Activated CD8-positive, alpha-beta memory T cell treated with anti-CD3 and anti-CD28 coated beads, Interleukin-2, amount 50 U/mL, for 24 hours (primary cell): ENCODE data around the gene ELK4.

Experiments
- DNase-seq: peaks from one replicate; pipeline ENCODE4 v3.0.0-alpha.2; 2020; ENCODE audit errors: extremely low read depth

ELK4 gene, protein sequence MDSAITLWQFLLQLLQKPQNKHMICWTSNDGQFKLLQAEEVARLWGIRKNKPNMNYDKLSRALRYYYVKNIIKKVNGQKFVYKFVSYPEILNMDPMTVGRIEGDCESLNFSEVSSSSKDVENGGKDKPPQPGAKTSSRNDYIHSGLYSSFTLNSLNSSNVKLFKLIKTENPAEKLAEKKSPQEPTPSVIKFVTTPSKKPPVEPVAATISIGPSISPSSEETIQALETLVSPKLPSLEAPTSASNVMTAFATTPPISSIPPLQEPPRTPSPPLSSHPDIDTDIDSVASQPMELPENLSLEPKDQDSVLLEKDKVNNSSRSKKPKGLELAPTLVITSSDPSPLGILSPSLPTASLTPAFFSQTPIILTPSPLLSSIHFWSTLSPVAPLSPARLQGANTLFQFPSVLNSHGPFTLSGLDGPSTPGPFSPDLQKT

DNA sequence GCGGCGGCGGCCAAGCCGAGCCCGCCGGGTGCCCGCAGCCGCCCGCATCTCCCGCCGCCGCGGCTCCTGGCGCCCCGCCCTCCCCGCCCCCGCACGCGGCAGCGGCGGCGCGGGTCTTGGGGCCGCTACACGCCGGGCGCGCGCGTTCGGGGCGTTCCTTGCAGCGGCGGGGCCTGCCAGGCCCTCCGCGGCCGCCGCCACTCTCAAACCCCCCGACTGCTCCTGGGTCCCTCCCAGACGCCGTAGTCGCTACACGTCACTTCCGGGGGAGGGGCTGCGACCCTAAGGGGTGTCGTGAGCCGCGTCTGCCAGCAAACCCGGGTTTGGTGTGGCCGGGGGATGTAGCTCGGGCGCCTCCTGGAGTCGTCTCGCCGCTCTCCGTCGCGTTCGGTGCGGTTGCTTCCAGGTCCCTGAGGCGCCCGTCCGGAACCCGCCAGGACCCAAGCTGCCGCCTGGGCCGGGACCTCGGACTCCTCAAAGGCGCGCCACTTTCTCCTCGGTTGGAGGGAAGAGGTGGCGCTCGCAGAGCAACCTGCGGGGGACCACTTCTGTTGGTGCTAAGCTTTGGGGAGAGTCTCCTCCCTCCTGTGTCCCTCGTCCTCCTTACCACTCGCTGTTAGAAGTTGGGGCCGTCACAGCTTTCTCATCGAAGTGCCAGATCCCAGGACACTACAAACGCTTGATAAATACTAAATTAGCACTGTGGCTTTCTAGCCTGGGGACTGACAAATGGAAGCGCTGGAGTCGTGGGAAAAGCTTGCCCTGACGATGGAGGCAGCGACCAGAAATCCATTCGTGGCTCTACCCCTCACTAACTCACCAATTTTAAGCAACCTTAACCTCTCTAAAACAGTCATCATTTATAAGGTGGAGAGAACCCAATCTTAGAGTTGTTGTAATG is at the start of gene ELK4:
Gene ELK4, minus strand, starts transcription at position 244 of the 901 bp plus-strand sequence. CDS start 8,129 bp downstream, outside the sequence.
- peak; percentile 99 for DNase-seq

DNA sequence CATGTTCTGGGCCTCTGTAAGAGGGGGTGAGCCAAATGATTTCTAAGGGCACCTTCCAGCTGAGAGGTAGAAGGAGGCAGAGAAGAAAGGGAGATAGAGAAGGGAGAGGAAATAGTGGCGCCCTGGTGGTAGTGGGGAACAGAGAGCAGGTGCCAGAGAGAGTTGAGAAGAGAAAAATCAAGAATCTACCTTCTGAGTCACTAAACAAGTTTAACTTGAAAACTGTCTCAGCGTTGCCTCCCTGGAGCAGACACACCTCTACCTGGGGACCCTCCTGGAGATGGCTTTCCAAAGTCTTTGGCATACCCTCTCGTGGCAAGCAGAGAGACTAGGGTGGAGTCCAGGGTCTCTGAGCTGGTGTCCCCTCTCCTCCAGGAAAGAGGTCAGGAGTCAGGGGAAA is 49.6 kb upstream of the ELK4 start:
- no peak for DNase-seq

DNA sequence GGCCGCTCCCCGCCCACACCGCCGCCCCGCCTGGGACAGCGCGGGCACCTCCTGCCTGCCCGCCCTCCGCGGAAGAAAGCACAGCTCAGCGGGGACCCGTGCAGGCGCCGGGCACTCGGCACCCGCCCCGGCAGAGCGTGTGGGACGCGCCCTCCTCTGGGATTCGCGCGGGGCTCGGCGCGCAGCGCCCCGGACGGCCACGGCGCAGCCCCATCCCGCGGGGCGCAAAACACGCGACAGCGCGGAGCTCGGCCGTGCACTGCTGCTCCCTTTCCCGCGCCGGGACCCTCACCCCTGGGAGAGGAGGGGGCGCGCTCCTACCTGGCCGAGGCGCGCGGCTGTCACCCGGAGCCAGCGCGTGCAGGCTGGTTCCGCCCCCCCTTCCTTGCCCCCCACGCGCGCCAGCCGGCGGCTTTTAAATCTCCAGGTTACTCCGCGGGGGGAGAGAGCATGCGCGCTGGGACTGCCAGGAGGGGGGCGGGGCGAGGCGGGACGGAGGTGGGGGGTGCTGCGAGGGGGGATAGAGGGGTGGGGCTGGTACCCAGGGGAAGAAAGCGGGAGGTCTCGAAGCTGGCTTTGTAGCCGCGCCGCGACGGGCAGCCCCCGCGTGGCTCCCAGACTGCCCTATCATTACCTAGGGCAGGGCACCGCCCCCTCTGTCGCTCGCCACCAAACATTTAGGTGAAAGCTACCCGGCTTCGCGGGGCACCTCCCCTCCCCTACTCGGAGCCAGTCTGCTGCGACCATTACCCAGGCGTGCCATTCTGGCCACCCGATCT is 48.5 kb upstream of the ELK4 start, which contains the start of gene SLC45A3:
Gene SLC45A3, minus strand, starts transcription at position 437 of the 779 bp plus-strand sequence. CDS start 15,853 bp downstream, outside the sequence.
- no peak for DNase-seq

DNA sequence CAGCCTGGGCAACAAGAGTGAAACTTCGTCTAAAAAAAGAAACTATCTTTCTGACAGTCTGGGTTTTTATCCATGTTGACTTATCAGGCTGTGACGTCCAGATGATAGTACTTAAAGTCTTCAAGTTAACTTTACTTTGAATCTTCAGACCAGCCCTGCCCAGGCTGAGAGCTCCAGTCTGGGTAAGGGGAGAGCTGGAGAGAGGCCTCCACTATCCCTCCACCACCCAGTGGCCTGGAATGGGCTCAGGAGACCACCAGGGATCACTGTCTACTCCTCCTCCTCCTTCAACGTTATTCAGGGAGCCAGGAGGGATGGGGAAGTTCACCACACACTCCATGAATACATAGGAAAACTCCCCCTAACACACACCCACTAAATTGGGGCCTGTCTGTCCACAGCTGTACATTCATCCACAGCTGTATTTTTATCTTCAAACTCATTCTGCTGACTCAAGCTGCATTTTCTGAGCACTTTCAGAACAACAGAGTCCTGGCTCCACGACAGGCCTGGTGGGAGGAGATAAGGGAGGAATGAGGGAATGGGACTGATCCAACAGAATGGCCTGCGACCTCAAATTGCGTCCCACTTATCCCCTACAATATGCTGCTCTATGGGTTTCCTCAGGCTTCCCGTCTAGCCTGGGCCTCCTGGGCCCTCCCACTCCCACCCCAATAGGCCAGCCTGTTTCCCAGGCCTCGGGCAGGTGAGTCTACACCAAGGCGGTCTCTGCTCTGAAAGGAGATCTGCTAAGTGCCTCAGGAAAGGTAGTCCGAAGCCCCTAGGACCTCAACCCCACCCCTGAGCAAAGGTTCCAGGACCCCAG is 46.7 kb upstream of the ELK4 start:
- DNase-seq: no peak

GRCh38 chr1:205677167-205677566 is 45.4 kb upstream of the ELK4 start:
- DNase-seq: no peak

DNA sequence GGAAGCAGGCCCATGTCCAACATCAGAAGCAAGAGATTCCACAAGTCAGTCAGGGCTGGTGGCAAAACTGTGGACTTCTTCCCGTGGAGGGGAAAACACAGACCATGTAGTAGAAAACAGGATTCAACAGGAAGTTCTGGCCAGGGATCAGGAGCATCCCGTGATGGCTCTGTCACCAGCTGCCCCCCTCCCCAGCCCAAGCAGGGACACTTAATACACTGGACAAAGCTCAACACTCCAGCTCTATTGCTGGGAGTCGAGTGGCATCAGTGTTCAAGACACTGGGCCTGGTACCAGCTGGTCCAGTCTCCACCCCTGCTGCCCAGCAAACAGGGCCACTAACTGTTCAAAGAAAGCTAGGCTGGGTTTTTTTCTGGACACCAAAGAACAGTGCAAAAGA is 44.8 kb upstream of the ELK4 start:
- no peak for DNase-seq

DNA sequence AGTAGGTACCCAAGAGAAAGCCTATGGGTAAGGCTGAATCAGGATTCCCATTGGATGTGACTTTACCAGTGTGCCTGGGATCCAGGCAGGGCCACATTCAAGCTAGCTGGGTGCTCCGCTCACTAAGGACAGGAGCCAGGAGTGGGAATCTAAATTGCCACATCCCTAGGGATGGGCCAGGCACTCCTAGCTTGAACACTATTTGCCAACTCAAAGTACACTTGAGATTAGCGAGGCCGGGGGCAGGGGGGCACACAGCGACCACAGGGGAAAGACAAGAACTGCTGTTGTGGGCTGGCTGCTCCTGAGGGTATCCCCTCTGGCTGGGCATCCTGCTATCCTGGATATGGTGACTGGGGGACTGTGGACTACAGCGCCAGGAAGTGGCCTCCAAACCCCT is 44.2 kb upstream of the ELK4 start:
- no peak for DNase-seq

- DNase-seq: no peak
These were observed 43.4 kb upstream of the ELK4 start for GRCh38 chr1:205675247-205675646.

GRCh38 chr1:205672970-205673369 is 41.2 kb upstream of the ELK4 start:
- no peak for DNase-seq

- no peak for DNase-seq
These were observed 40.6 kb upstream of the ELK4 start for GRCh38 chr1:205672395-205672889.

GRCh38 chr1:205670611-205671430 is 39.0 kb upstream of the ELK4 start:
- DNase-seq: no peak

DNA sequence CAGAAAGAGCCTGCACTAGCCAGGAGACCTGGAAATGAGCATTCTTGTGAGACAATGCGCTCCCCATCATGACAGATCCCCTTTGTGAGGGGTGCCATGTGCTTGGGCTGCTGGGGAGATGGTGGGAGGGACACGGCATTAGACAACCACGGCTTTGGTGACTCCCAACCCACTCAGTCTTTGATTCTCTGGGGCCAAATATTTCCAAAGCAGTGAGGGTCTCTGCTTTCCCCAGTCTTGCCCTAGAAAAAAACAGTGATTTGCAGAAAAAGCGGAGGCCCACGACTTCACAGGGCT is 38.3 kb upstream of the ELK4 start:
- no peak for DNase-seq

GRCh38 chr1:205669341-205670149 is 37.7 kb upstream of the ELK4 start:
- no peak for DNase-seq

DNA sequence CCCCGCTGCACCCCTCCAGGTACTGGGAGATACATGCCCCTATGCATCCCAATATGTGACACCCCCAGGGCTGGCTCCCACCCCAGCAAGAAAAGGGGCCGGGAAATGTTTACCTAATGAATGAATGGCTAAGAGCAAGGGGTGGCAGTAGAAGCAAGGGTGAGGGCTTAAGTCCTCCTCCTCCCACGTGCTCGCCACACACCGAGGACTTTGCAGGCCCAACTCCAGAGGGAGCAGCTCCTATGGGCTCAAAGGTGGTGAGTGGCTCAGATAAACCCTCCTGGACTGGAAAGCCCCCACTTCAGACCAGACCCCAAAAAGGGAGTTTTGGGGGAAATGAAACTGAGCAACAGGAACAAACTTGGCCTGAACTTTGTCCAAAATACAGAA is 37.1 kb upstream of the ELK4 start:
- no peak for DNase-seq

DNA sequence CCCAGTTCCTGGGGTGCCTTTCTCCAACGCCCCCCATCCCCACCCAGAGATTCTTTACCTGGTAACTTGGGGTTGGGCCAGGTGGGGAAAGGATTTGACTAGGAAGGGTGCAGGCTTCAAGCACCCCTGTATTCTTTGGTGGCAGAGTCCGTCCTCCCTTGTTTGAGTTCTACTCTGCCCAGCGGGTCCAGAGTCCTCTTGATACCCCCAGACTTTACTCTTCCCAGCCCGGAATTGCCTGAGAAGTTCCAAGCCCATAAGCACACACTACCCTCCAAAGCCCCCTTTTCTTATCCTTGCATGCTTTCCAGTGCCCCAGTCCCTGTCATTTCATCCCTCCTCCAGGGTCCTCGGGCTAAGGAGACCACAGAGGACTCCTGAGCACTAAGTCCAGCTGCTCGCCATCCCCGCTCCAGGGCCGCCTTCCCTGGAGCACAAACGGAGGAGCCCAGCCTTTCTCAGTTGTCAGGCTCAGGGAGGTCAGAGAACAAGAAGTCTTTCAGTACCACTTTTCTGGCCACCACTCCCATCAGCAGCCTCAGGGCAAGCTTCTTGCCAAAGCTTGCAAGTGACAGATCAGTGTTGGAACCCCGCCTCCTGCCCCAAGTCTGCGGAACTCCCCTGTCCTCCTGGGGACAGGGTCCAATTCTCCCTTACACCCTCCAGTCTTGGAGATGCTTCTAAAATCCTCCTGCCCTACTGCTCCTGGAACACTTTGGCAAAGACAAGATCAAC is 36.3 kb upstream of the ELK4 start:
- DNase-seq: no peak

GRCh38 chr1:205666372-205667166 is 34.8 kb upstream of the ELK4 start:
- no peak for DNase-seq

DNA sequence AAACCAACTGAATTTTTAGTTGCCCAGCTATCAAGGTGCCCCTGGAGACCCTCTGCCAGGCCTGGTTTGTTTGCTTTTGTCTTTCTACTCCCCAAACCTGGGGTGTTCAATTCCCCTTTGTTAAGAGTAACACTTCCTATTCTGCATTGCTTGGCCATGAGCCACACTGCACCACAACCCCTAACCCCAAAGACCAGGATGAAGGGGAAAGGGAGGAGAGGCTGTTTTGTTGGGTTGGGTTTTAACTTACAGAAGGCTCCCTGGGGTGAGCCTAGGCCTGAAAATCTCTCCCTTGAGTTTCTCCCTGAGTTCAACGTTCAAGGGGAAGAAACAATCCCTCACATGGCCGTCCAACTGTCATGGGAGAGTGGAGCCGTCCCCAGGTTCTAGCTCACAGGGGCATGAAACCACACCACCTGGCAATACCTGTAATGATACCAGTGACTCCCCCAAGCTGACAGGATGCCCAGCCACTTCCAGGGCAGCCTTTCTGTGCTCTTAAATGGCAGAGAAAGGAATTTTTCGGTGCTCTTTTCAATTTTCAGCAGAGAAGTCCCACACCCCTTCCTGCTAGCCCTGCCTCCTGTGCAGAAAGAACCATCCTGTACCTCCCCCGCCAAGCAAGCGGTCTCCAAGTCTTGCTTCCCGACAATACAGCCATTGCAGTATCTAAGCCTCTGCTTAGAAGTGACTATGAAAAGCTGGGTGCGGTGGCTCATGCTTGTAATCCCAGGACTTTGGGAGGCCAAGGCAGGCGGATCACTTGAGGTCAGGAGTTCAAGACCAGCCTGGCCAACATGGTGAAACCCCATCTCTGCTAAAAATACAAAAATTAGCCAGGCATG is 33.6 kb upstream of the ELK4 start:
- DNase-seq: no peak
